Fibroblast of skin of abdomen (primary cell): ENCODE measurements around the gene TCEAL3.
A peak's percentile ranks its signal among the peaks of the same experiment; 100 is the strongest.
"Not testable (repeated sequence)": the region's sequence is repeated elsewhere in the genome, so short reads cannot be mapped to it uniquely, and the experiment has no call there.

ENCODE experiments used
- DNase-seq: peaks from one replicate; pipeline ENCODE4 v3.0.0-alpha.2; 2013

TCEAL3 gene

GRCh38 chrX:103628386-103629317, 20.9 kb downstream of the TCEAL3 start, which contains the start of gene TCEAL1:
TCEAL1 (plus strand) TSS chrX:103628975; CDS start chrX:103629917, 942 bp downstream.
- peak; percentile 27 for DNase-seq

- peak; percentile 72 for DNase-seq
Measured at GRCh38 chrX:103629318-103630170, 21.8 kb downstream of the TCEAL3 start.

GRCh38 chrX:103630171-103630511, 22.4 kb downstream of the TCEAL3 start:
- no peak for DNase-seq

GRCh38 chrX:103631145-103631544, 23.4 kb downstream of the TCEAL3 start:
- no peak for DNase-seq

GRCh38 chrX:103635436-103635835, 27.7 kb downstream of the TCEAL3 start:
- no peak for DNase-seq

- no peak for DNase-seq
Measured at GRCh38 chrX:103637604-103638338, 30.0 kb downstream of the TCEAL3 start.

- DNase-seq: peak; percentile 7
Measured at GRCh38 chrX:103638479-103639346, 30.9 kb downstream of the TCEAL3 start.

GRCh38 chrX:103640401-103641155, 32.8 kb downstream of the TCEAL3 start:
- peak; percentile 45 for DNase-seq

GRCh38 chrX:103644125-103644524, 36.4 kb downstream of the TCEAL3 start:
- no peak for DNase-seq

GRCh38 chrX:103647630-103648029, 39.9 kb downstream of the TCEAL3 start:
- no peak for DNase-seq

- DNase-seq: no peak
Measured at GRCh38 chrX:103651151-103651773, 43.5 kb downstream of the TCEAL3 start.

- DNase-seq: not testable (repeated sequence)
Measured at GRCh38 chrX:103655230-103656000, 47.7 kb downstream of the TCEAL3 start.

- peak; percentile 17 for DNase-seq
Measured at GRCh38 chrX:103656617-103657016, 48.9 kb downstream of the TCEAL3 start.

GRCh38 chrX:103657066-103657465, 49.3 kb downstream of the TCEAL3 start:
- DNase-seq: not testable (repeated sequence)

- DNase-seq: no peak
Measured at GRCh38 chrX:103658681-103659433, 51.1 kb downstream of the TCEAL3 start.

GRCh38 chrX:103659460-103659859, 51.7 kb downstream of the TCEAL3 start:
- DNase-seq: not testable (repeated sequence)
